Lower leg skin (tissue), 3 donors: ENCODE data around the gene HAUS3.

Source experiments
- CTCF ChIP-seq, 3 donors: fragments of 450-650 bp; IDR thresholded peaks; one replicate each; pipeline ENCODE4 v1.5.1; 2016; ENCODE audit warnings: antibody characterized with exemption in 3 of 3, mild to moderate bottlenecking in 3 of 3, moderate library complexity in 2 of 3
- POLR2A ChIP-seq, 2 donors: fragments of 450-650 bp; IDR thresholded peaks; one replicate each; pipeline ENCODE4 v1.6.1; 2016 to 2017; ENCODE audit warnings: antibody characterized with exemption in 2 of 2, mild to moderate bottlenecking in 1 of 2, moderate library complexity in 1 of 2

DNA sequence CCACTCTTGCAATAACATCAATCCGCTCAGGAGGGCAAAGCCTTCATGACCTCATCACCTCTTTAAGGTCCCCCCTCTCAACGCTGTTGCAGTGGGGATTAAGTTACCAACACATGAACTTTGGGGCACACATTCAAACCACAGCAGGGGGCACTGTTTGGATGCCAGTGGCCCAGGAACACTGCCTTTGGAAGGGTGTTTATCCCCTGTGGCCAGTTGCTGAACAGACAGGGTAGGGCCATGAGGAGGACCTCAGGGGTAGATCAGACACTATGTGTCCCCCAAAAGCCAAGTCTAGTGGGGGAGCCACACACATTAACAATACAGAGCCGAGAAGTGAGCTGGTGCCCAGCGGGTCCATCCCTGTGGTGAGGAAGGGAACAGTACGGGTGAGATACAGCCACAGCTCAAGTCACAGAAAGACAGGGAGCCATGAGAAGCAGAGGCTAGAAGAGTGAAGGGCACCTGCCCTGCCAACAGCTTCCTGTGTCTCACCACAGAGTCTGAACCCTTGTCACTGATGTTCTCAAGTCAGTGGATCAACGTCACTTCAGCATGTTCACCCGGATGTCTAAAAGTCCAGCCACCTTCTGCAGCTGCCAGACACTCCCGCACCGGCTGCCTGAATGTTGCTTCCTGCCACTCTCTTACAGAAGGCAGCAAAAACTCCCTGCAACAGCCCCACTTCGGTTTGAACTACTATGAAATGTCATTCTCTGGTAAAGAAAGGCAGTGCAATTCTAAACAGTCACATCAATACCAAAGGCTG lies 39.8 kb upstream of the HAUS3 start:
- TF ChIP-seq CTCF (IDR thresholded peaks at IDR 0.05), result no peak
- no peak for TF ChIP-seq POLR2A (IDR thresholded peaks at IDR 0.05)
